K562 (cell line): ENCODE results near the gene CRELD2. TPM values are rescaled to one million over a fixed set of nuclear protein-coding genes. Genes with fewer than 3 reads are reported as not detected.

Experiments used
- ATAC-seq: fragments of 200-7000 bp; cut with Tn5 transposase; 3 replicates; pipeline ENCODE4 v1.9.1; 2020; ENCODE audit warnings: moderate library complexity
- BruUV-seq: library from RNA; stranded (reverse); fragments of 400-500 nt; replicated peaks from 2 replicates; lab custom pipeline; 2021; lab: Mats Ljungman, UMichigan
- CTCF ChIA-PET: fragments of 300-600 bp; formaldehyde crosslinking; extraction: SDS; loops from one replicate; lab custom pipeline; 2021; ENCODE audit warnings: low intra/inter-chr PET ratio; lab: Yijun Ruan, JAX
- POLR2A ChIA-PET: fragments of 300-600, 350-650 bp; sonication (Branson Sonifier 250); formaldehyde crosslinking; extraction: SDS; loops from one replicate; lab custom pipeline; 2021; ENCODE audit warnings: antibody characterized with exemption, inconsistent platforms; lab: Yijun Ruan, JAX
- DNase-seq, 4 experiments: peaks; one replicate each; pipeline versions ENCODE4 v3.0.0 to v3.0.0-alpha.2; 2011 to 2018; ENCODE audit warnings: low spot score in 3 of 4, mixed read lengths in 3 of 4; ENCODE audit errors: extremely low read depth in 1 of 4
- FAIRE-seq: peaks from 2 replicates; lab custom pipeline; 2011; peaks lifted over from hg19 to GRCh38; lab: Jason Lieb, UNC
- H2AFZ ChIP-seq: 2 replicates; pipeline ENCODE4 v1.6.0; 2011; ENCODE audit warnings: low read depth, low read length, control low read depth, inconsistent platforms
- H3K27ac ChIP-seq: fragments of 200-600 bp; 3 replicates; pipeline ENCODE4 v1.8.0; 2011; ENCODE audit warnings: low read depth, mild to moderate bottlenecking, control low read depth, inconsistent platforms, low read length, moderate library complexity, mixed read lengths; ENCODE audit errors: extremely low read depth
- H3K27me3 ChIP-seq, 2 experiments: fragments of 300-600 bp in 1 of 2; 2 replicates in 1 of 2; 3 replicates in 1 of 2; pipeline versions ENCODE4 v1.6.0 to v1.8.0; 2011; ENCODE audit warnings: inconsistent platforms in 2 of 2, low read length in 2 of 2, mild to moderate bottlenecking in 1 of 2, mixed read lengths in 1 of 2, moderate library complexity in 1 of 2; ENCODE audit not compliant: control insufficient read depth in 2 of 2, insufficient read depth in 2 of 2
- H3K36me3 ChIP-seq: fragments of 300-600 bp; 3 replicates; pipeline ENCODE4 v1.8.0; 2011; ENCODE audit warnings: mild to moderate bottlenecking, low read length, inconsistent platforms; ENCODE audit not compliant: control insufficient read depth, insufficient read depth
- H3K4me1 ChIP-seq, 2 experiments: fragments of 200-600 bp in 1 of 2; replicated peaks in 1 of 2; 2 replicates in 1 of 2; 3 replicates in 1 of 2; pipeline versions ENCODE4 v1.5.1 to v1.8.0; 2011; ENCODE audit warnings: inconsistent platforms in 2 of 2, low read length in 2 of 2, mild to moderate bottlenecking in 1 of 2, mixed read lengths in 1 of 2, moderate library complexity in 1 of 2; ENCODE audit not compliant: control insufficient read depth in 2 of 2, insufficient read depth in 2 of 2
- H3K4me2 ChIP-seq: 2 replicates; pipeline ENCODE4 v1.6.1; 2011; ENCODE audit warnings: low read length, control low read depth, inconsistent platforms, mixed read lengths; ENCODE audit not compliant: insufficient read depth
- H3K4me3 ChIP-seq: fragments of 200-600 bp; sonication (generic), shearing (Covaris generic); 2 replicates; pipeline ENCODE4 v1.5.1; 2016; ENCODE audit warnings: control low read depth, inconsistent platforms
- H3K79me2 ChIP-seq: fragments of 200-600 bp; 3 replicates; pipeline ENCODE4 v1.8.0; 2011; ENCODE audit warnings: low read length, inconsistent platforms; ENCODE audit not compliant: control insufficient read depth, insufficient read depth
- H3K9ac ChIP-seq, 2 experiments: 2 replicates each; pipeline versions ENCODE4 v1.6.0 to v1.6.1; 2011; ENCODE audit warnings: low read depth in 2 of 2, low read length in 2 of 2, control low read depth in 1 of 2, inconsistent platforms in 1 of 2, mild to moderate bottlenecking in 1 of 2, mixed read lengths in 1 of 2; ENCODE audit not compliant: insufficient read depth in 1 of 2
- H3K9me1 ChIP-seq: one replicate; pipeline ENCODE4 v1.6.0; 2011; ENCODE audit warnings: inconsistent platforms, mild to moderate bottlenecking, low read length, moderate library complexity; ENCODE audit not compliant: control insufficient read depth, insufficient read depth
- H3K9me3 ChIP-seq: replicated peaks from 2 replicates; pipeline ENCODE4 v1.5.1; 2011; ENCODE audit warnings: low read depth, low read length, inconsistent platforms; ENCODE audit not compliant: control insufficient read depth, insufficient read depth
- H4K20me1 ChIP-seq: replicated peaks from 2 replicates; pipeline ENCODE4 v1.6.1; 2011; ENCODE audit warnings: low read length, inconsistent platforms, mixed read lengths; ENCODE audit not compliant: control insufficient read depth, insufficient read depth
- BCOR ChIP-seq: fragments of 450-650 bp; IDR thresholded peaks from 2 replicates; pipeline ENCODE4 v1.6.1; 2016
- SAP30 ChIP-seq: fragments of 200-600 bp; sonication (generic); IDR thresholded peaks from 2 replicates; pipeline ENCODE4 v1.6.1; 2012; ENCODE audit warnings: borderline replicate concordance, low read depth, mild to moderate bottlenecking, moderate library complexity, low read length, control low read depth, inconsistent platforms; ENCODE audit not compliant: insufficient read depth, poor library complexity, severe bottlenecking
- SRF ChIP-seq, 2 experiments: fragments of 250-450, 450-650 bp in 1 of 2; sonication (Bioruptor Pico) in 1 of 2; sonication (generic) in 1 of 2; formaldehyde crosslinking; IDR thresholded peaks; 2 replicates each; pipeline versions ENCODE4 v1.5.0 to v1.5.1; 2020 to 2022; ENCODE audit warnings: mild to moderate bottlenecking in 1 of 2, missing genetic modification reagents in 1 of 2
- THRAP3 ChIP-seq: fragments of 450-650 bp; IDR thresholded peaks from 2 replicates; pipeline ENCODE4 v1.6.1; 2016; ENCODE audit warnings: mild to moderate bottlenecking, inconsistent platforms, borderline replicate concordance
- ZNF75A ChIP-seq: fragments of 450-650 bp; formaldehyde crosslinking; IDR thresholded peaks from 2 replicates; pipeline ENCODE4 v1.4.0; 2020; ENCODE audit warnings: mild to moderate bottlenecking
- WGBS: fragments of 100-300 bp; shearing (Covaris generic); methylation state at CpG from one replicate; pipeline ENCODE4 v1.1.6; 2016; ENCODE audit warnings: low coverage, mixed read lengths; ENCODE audit not compliant: insufficient coverage; ENCODE audit errors: missing lambda C conversion rate; 5-methylcytosine and 5-hydroxymethylcytosine counted together
- in situ Hi-C: fragments of 300-500 bp; cut with MboI; formaldehyde crosslinking; loops from 4 replicates; pipeline ENCODE4 v1.15.0; 2018; ENCODE audit warnings: inconsistent platforms, mixed read lengths
- intact Hi-C: fragments of 100-400 bp; cut with micrococcal nuclease; formaldehyde crosslinking; loops from 2 replicates; pipeline ENCODE4 v1.14.2; 2022
- polyA plus RNA-seq, 8 experiments: library from polyadenylated mRNA; depleted of rRNA in 4 of 8; stranded (reverse) in 5 of 8; unstranded in 3 of 8; fragments of >200 nt; fragmentation: Nextera tagmentation in 2 of 8; fragmentation: Illumina TruSeq in 1 of 8; extraction: Ambion mirVana in 2 of 8; extraction: Trizol in 1 of 8; gene quantifications; 2 replicates each; pipeline versions ENCODE4 v1.2.1 to v1.2.3, GENCODE V29; 2011 to 2014; ENCODE audit warnings: inconsistent platforms in 1 of 8, missing spikeins in 1 of 8
- total RNA-seq, 7 experiments: library from RNA; depleted of rRNA in 6 of 7; stranded (reverse); fragments of >200 nt in 6 of 7; fragmentation: Illumina TruSeq in 2 of 7; extraction: Trizol in 2 of 7; gene quantifications; 2 replicates each; pipeline versions ENCODE4 v1.2.1 to v1.2.3, GENCODE V29; 2011 to 2021; ENCODE audit warnings: low replicate concordance in 1 of 7
- TF ChIP-seq, protein P1 (sequence below): sonication (generic); formaldehyde crosslinking; IDR thresholded peaks from 2 replicates; pipeline ENCODE4 v1.8.0; 2022; ENCODE audit warnings: mild to moderate bottlenecking, missing genetic modification reagents
- TF ChIP-seq, protein P2 (sequence below): fragments of 450-650 bp; IDR thresholded peaks from 2 replicates; pipeline ENCODE4 v1.6.1; 2017; ENCODE audit warnings: antibody characterized with exemption, mild to moderate bottlenecking
- TF ChIP-seq, protein P3 (sequence below): IDR thresholded peaks from 2 replicates; pipeline ENCODE4 v1.6.1; 2016; ENCODE audit warnings: missing genetic modification characterization, missing compliant biosample characterization

Gene CRELD2
- total and polyA plus RNA-seq, 9 of the 15 experiments (the other 6 are each of a cell fraction or from before 2014, with no cell fraction given): 0.96 to 25.3 (median 8.8) TPM

DNA sequence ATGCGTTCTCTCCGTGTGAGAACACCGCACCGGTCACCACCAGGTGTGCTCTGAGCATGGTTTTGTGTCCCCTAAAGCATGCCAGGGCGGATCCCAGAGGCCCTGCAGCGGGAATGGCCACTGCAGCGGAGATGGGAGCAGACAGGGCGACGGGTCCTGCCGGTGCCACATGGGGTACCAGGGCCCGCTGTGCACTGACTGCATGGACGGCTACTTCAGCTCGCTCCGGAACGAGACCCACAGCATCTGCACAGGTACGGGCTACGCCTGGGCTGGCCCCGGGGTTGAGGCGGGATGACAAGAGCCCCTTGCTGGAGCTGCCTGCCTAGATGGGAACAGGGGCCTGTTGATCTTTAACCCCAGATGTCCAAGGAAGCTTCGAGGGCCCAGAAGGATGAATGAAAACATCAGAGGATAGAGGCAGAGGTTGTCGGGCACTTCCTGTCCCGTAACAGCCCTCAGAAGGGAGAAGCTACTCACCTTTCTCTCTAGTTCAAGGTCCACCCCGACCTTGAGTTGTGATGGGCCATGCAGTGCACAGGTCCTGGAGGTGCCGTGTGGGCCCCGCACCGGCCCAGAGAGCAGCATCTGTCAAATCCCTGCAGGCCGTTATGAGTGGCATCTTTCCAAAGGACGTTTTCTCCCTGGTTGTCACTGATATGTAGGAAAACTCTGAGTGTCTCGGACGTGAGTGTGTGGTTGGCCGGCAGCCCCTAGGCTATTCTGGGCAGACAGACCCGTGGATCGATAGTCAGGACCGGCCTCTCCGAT lies 3.3 kb downstream of the CRELD2 start:
- no peak overlapping the region; a peak in 1 of 4 replicates for H3K9ac ChIP-seq
- intact Hi-C loops: no loop called here
- H3K4me2 ChIP-seq: no peak overlapping the region
- WGBS: 87% methylated on average over 24 of the region's 35 CpGs
- no TSS peak for BruUV-seq
- 0 out of 2 replicates have a peak, but pooled peaks cover 3% of the 10 kb centered on the region for H4K20me1 ChIP-seq
- DNase-seq: no peak
- H3K27ac ChIP-seq: no peak overlapping the region
- no peaks in the 10 kb centered on the region for H3K9me1 ChIP-seq
- H3K27me3 ChIP-seq: no peaks in the 10 kb centered on the region
- no peaks in the 10 kb centered on the region for H3K9me3 ChIP-seq
- H3K4me1 ChIP-seq: peaks cover 6 to 39% of the 10 kb centered on the region in 2 experiments; a peak in 4 of 5 replicates
- H3K36me3 ChIP-seq: peaks cover 13% of the 10 kb centered on the region; the same call in 1 of the 3 replicates
- POLR2A ChIA-PET: interaction anchor here (0.6 kb wide), 1 partner anchor 720 kb away, joined by 3 read pairs; no protein-coding TSS in a partner anchor
- CTCF ChIA-PET: no interaction called here
- peaks cover 10% of the 10 kb centered on the region for H3K79me2 ChIP-seq
- H2AFZ ChIP-seq: no peak overlapping the region
- in situ Hi-C loops: loop anchor here (5.0 kb wide), 1 partner anchor 154 kb away; no protein-coding TSS in a partner anchor
- no peak for ATAC-seq
- no peak overlapping the region for H3K4me3 ChIP-seq
- no peak for FAIRE-seq
- TF ChIP-seq, protein P1, sequence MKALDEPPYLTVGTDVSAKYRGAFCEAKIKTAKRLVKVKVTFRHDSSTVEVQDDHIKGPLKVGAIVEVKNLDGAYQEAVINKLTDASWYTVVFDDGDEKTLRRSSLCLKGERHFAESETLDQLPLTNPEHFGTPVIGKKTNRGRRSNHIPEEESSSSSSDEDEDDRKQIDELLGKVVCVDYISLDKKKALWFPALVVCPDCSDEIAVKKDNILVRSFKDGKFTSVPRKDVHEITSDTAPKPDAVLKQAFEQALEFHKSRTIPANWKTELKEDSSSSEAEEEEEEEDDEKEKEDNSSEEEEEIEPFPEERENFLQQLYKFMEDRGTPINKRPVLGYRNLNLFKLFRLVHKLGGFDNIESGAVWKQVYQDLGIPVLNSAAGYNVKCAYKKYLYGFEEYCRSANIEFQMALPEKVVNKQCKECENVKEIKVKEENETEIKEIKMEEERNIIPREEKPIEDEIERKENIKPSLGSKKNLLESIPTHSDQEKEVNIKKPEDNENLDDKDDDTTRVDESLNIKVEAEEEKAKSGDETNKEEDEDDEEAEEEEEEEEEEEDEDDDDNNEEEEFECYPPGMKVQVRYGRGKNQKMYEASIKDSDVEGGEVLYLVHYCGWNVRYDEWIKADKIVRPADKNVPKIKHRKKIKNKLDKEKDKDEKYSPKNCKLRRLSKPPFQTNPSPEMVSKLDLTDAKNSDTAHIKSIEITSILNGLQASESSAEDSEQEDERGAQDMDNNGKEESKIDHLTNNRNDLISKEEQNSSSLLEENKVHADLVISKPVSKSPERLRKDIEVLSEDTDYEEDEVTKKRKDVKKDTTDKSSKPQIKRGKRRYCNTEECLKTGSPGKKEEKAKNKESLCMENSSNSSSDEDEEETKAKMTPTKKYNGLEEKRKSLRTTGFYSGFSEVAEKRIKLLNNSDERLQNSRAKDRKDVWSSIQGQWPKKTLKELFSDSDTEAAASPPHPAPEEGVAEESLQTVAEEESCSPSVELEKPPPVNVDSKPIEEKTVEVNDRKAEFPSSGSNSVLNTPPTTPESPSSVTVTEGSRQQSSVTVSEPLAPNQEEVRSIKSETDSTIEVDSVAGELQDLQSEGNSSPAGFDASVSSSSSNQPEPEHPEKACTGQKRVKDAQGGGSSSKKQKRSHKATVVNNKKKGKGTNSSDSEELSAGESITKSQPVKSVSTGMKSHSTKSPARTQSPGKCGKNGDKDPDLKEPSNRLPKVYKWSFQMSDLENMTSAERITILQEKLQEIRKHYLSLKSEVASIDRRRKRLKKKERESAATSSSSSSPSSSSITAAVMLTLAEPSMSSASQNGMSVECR: no peak
- TF ChIP-seq, protein P2, sequence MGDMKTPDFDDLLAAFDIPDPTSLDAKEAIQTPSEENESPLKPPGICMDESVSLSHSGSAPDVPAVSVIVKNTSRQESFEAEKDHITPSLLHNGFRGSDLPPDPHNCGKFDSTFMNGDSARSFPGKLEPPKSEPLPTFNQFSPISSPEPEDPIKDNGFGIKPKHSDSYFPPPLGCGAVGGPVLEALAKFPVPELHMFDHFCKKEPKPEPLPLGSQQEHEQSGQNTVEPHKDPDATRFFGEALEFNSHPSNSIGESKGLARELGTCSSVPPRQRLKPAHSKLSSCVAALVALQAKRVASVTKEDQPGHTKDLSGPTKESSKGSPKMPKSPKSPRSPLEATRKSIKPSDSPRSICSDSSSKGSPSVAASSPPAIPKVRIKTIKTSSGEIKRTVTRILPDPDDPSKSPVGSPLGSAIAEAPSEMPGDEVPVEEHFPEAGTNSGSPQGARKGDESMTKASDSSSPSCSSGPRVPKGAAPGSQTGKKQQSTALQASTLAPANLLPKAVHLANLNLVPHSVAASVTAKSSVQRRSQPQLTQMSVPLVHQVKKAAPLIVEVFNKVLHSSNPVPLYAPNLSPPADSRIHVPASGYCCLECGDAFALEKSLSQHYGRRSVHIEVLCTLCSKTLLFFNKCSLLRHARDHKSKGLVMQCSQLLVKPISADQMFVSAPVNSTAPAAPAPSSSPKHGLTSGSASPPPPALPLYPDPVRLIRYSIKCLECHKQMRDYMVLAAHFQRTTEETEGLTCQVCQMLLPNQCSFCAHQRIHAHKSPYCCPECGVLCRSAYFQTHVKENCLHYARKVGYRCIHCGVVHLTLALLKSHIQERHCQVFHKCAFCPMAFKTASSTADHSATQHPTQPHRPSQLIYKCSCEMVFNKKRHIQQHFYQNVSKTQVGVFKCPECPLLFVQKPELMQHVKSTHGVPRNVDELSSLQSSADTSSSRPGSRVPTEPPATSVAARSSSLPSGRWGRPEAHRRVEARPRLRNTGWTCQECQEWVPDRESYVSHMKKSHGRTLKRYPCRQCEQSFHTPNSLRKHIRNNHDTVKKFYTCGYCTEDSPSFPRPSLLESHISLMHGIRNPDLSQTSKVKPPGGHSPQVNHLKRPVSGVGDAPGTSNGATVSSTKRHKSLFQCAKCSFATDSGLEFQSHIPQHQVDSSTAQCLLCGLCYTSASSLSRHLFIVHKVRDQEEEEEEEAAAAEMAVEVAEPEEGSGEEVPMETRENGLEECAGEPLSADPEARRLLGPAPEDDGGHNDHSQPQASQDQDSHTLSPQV: no peak
- no peak for TF ChIP-seq BCOR
- TF ChIP-seq THRAP3: no peak
- TF ChIP-seq ZNF75A (CRISPR knock-in tag): no peak
- TF ChIP-seq, protein P3, sequence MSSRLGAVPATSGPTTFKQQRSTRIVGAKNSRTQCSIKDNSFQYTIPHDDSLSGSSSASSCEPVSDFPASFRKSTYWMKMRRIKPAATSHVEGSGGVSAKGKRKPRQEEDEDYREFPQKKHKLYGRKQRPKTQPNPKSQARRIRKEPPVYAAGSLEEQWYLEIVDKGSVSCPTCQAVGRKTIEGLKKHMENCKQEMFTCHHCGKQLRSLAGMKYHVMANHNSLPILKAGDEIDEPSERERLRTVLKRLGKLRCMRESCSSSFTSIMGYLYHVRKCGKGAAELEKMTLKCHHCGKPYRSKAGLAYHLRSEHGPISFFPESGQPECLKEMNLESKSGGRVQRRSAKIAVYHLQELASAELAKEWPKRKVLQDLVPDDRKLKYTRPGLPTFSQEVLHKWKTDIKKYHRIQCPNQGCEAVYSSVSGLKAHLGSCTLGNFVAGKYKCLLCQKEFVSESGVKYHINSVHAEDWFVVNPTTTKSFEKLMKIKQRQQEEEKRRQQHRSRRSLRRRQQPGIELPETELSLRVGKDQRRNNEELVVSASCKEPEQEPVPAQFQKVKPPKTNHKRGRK (tag): no peak
- TF ChIP-seq SAP30: no peak
- TF ChIP-seq SRF (CRISPR knock-in tag; IDR thresholded peaks at IDR 0.05): no peak
